GM12891 (cell line): ENCODE results near the gene UTRN.

ENCODE experiments used
- POLR2A ChIP-seq: IDR thresholded peaks from 2 replicates; pipeline ENCODE4 v1.6.1; 2011; ENCODE audit warnings: low read depth, low read length, control low read depth
- POLR2AphosphoS5 ChIP-seq: IDR thresholded peaks from 2 replicates; pipeline ENCODE4 v1.6.1; 2011; ENCODE audit warnings: low read depth, low read length, control low read depth

DNA sequence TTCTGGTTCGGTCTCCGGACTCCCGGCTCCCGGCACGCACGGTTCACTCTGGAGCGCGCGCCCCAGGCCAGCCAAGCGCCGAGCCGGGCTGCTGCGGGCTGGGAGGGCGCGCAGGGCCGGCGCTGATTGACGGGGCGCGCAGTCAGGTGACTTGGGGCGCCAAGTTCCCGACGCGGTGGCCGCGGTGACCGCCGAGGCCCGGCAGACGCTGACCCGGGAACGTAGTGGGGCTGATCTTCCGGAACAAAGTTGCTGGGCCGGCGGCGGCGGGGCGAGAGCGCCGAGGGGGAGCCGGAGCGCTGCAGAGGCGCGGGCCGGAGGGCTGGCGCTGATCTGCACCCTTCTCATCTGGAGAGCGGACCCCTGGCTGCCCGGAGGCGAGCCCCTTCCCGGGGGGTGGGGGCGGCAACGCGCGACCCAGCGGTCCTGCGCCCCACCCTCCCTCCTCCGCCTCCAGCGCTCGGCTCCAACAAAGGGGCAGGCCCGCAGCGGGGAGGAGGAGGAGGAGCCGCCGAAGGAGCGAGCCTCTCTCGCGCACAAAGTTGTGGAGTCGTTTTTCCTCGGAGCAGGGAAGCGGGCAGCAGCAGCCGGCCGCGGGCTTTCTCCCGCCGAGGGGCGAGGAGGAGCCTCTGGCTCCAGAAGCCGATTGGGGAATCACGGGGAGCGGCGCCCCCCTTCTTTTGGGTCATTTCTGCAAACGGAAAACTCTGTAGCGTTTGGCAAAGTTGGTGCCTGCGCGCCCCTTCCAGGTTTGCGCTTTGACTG lies at the start of gene UTRN:
- TF ChIP-seq POLR2AphosphoS5, result no peak
- TF ChIP-seq POLR2A, result no peak
